Right lobe of liver (tissue), 4 donors: ENCODE results near the gene CRTC2.

ENCODE experiments used
- CTCF ChIP-seq, 4 donors: fragments of 200-600 bp in 3 of 4; fragments of 450-650 bp in 1 of 4; IDR thresholded peaks; one replicate each; pipeline versions ENCODE4 v1.5.1 to v1.8.0; 2016 to 2022; ENCODE audit warnings: antibody characterized with exemption in 4 of 4, mild to moderate bottlenecking in 2 of 4
- POLR2A ChIP-seq: fragments of 450-650 bp; IDR thresholded peaks from one replicate; pipeline ENCODE4 v1.6.1; 2017; ENCODE audit warnings: antibody characterized with exemption, mild to moderate bottlenecking
- donor health status: DM: no; HTN: no; CAD: no.
- donor health status: DM: no; HTN: no; CAD: no.
- donor health status: DM: no; HTN: yes; CAD: no.

- TF ChIP-seq CTCF (IDR thresholded peaks at IDR 0.05) (no peak), POLR2A (no peak)
These were observed 20.0 kb upstream of the CRTC2 start for GRCh38 chr1:153978274-153978909.
